22Rv1 (cell line): ENCODE measurements around the gene MS4A12.
"Not testable (repeated sequence)": the region's sequence is repeated elsewhere in the genome, so short reads cannot be mapped to it uniquely, and the experiment has no call there.

Experiments
- H3K27ac ChIP-seq: fragments of 450-650 bp; 2 replicates; pipeline ENCODE4 v1.5.1; 2017
- ZFX ChIP-seq: fragments of 450-650 bp; IDR thresholded peaks from 2 replicates; pipeline ENCODE4 v1.6.1; 2017; ENCODE audit warnings: antibody characterized with exemption, borderline replicate concordance
- TF ChIP-seq, protein P1 (sequence below): fragments of 450-650 bp; IDR thresholded peaks from 2 replicates; pipeline ENCODE4 v1.5.1; 2017; ENCODE audit warnings: mild to moderate bottlenecking

The MS4A12 gene, protein sequence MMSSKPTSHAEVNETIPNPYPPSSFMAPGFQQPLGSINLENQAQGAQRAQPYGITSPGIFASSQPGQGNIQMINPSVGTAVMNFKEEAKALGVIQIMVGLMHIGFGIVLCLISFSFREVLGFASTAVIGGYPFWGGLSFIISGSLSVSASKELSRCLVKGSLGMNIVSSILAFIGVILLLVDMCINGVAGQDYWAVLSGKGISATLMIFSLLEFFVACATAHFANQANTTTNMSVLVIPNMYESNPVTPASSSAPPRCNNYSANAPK

DNA sequence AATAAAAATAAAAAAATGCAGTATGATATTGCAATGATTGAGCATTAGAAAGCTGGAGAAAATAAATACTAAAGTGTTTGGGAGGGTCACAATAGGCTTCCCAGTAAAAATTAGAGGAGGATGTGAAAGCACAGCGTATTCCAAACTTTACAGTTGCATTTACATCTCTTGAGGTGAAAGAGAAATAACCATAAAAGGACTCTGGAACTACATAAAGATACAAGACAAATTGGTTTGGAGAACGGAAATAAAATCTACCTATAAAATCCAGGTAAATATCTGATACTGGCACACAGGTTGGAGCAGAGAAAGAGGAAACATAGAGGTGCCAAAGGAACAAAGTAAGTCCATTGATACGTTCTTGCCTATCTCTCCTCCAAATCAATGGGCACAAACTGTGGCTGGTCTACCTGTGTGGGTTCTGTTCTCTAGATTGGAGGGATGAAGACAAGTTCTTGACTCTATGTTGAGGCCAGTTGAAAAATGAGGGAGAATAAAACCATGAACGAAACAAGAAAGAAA lies at the start of gene MS4A12:
Gene MS4A12, plus strand, starts transcription at position 291 of the 522 bp plus-strand sequence. CDS start 4,541 bp downstream, outside the sequence.
- H3K27ac ChIP-seq = no peak within 1 kb of the TSS
- TF ChIP-seq ZFX = no peak
- TF ChIP-seq, protein P1, sequence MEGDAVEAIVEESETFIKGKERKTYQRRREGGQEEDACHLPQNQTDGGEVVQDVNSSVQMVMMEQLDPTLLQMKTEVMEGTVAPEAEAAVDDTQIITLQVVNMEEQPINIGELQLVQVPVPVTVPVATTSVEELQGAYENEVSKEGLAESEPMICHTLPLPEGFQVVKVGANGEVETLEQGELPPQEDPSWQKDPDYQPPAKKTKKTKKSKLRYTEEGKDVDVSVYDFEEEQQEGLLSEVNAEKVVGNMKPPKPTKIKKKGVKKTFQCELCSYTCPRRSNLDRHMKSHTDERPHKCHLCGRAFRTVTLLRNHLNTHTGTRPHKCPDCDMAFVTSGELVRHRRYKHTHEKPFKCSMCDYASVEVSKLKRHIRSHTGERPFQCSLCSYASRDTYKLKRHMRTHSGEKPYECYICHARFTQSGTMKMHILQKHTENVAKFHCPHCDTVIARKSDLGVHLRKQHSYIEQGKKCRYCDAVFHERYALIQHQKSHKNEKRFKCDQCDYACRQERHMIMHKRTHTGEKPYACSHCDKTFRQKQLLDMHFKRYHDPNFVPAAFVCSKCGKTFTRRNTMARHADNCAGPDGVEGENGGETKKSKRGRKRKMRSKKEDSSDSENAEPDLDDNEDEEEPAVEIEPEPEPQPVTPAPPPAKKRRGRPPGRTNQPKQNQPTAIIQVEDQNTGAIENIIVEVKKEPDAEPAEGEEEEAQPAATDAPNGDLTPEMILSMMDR = no peak

DNA sequence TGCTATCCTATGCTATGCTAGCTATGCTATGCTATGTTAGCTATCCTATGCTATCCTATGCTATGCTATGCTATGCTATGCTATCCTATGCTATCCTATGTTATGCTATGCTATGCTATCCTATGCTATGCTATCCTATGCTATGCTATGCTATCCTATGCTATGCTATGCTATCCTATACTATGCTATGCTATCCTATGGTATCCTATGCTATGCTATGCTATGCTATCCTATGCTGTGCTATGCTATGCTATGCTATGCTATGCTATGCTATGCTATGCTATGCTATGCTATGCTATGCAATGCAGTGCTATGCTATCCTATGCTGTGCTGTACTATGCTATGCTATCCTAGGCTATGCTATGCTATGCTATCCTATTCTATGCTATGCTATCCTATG lies 45.5 kb upstream of the MS4A12 start:
- H3K27ac ChIP-seq = no peak overlapping the region
- TF ChIP-seq, protein P1 = no peak
- no peak for TF ChIP-seq ZFX

DNA sequence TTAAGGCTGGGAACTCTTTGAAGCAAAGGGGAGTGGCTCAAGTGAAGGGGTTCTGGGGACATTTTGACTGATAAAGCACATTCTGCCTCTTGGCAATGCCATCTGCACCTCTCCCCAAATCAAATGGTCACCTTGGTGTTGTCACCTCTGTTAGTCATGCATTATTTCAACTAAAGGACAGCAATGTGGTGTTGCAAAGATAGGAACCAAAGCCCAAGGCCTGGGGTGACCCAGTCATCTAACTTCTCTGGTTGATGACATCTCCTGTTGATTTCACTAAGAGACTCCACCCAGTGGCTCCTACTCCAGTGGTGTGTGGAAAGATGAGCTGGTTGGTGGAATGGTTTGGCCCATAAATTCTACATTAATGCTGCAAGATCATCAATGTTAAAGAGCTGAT lies 44.7 kb upstream of the MS4A12 start:
- no peak overlapping the region for H3K27ac ChIP-seq
- TF ChIP-seq, protein P1 = no peak
- no peak for TF ChIP-seq ZFX

DNA sequence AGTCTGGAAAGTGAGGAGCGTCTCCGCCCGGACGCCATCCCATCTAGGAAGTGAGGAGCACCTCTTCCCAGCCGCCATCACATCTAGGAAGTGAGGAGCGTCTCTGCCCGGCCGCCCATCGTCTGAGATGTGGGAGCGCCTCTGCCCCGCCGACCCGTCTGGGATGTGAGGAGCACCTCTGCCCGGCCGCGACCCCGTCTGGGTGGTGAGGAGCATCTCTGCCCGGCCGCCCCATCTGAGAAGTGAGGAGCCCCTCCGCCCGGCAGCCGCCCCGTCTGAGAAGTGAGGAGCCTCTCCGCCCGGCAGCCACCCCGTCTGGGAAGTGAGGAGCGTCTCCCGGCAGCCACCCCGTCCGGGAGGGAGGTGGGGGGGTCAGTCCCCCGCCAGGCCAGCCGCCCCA lies 41.4 kb upstream of the MS4A12 start:
- not testable (repeated sequence) for H3K27ac ChIP-seq

DNA sequence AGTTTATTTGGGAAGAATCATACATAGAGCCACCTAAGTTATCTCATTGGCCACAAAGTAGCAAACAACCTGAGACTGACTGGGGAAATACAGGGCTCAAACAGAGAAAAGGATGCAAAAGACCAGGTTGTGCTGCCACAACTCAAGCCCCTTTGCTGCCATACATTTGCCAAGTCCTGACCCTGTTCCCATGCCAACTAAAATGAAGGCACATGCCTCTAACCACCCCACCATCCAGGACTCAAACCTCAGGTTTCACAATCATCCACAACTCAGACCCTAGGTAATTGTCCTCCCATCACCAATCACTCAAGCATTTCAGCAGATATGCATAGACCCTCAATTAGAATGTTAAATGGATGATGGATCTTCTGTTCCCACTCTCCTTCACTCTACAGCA lies 38.4 kb upstream of the MS4A12 start:
- H3K27ac ChIP-seq = no peak overlapping the region
- TF ChIP-seq, protein P1 = no peak
- TF ChIP-seq ZFX = no peak

DNA sequence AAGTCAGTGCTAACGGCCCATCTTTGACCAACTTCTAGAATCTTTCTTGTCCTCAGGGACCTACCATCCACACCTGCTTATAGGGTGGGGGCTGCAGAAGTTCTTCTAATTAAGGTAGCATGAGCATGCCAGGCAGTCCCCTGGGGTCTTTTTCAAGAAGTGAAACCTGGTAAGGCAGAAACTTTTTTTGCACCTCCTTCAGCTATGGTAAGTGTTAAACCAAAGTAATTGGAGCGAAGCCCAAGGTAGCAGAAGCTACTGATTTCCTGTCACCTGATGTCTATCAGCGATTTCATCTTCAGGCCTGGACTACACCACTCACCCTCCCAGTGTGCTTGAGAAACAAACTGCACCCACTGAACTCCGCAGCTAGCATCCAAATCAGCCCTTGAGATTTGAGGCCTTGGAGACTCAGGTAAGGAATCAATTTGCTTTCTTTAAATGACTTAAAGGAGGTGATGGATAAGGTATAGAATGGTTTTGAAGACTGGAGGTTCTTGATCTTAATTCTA lies 37.0 kb upstream of the MS4A12 start, which contains the start of gene MS4A1:
Gene MS4A1, plus strand, starts transcription at position 317 of the 512 bp plus-strand sequence. CDS start 6,528 bp downstream, outside the sequence.
- no peak for TF ChIP-seq ZFX
- TF ChIP-seq, protein P1 = no peak

DNA sequence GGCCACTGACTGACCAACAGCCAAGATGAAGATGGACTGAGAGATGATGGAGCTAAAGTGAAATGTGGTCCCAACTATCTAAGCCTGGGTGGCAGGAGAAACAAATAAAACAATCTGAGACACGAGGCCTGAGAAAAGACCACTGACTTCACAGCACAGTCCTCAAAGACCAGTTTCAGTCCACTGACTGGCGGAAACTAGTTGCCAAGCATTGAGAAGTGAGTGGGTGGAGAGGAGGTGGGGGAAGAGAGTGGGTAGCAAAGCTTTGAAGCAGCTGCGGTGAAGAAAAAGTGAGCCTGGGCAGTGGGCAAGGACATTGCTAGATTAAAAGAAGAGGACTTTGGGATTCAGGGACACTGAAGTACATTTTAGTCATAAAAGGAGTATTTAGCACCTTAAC lies 35.0 kb upstream of the MS4A12 start:
- no peak overlapping the region for H3K27ac ChIP-seq
- TF ChIP-seq ZFX = no peak
- TF ChIP-seq, protein P1 = no peak

More for the DNA sequence above, 37.0 kb upstream of the MS4A12 start, which contains the start of gene MS4A1:
- no peak within 1 kb of the TSS for H3K27ac ChIP-seq

DNA sequence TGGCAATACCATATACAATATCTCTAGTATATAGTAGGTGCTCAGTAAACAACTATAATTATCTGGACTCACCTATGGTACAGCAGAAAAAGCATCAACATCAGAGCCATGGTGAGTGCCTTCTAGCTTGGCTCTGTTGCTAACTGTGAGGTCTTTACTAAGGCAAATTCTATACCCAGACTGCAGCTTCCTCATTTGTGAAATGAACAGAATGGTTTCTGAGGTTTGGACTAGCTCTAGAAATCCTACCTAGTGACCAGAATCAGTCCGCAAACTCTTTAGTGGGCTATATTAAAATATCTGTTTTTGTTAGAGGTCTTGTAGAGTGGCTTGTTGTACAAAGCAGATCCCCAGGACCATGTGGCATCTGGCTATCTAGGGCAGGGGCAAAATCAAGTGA lies 33.2 kb upstream of the MS4A12 start:
- H3K27ac ChIP-seq = no peak overlapping the region
- TF ChIP-seq, protein P1 = no peak
